GM12801 (cell line): Measurements from ENCODE around the gene ZNF557.

Experiments
- TF ChIP-seq, protein P1 (sequence below): IDR thresholded peaks from one replicate; pipeline ENCODE4 v1.5.1; 2011; ENCODE audit warnings: control low read depth; ENCODE audit not compliant: insufficient read length; ENCODE audit errors: extremely low read depth

The ZNF557 gene

DNA sequence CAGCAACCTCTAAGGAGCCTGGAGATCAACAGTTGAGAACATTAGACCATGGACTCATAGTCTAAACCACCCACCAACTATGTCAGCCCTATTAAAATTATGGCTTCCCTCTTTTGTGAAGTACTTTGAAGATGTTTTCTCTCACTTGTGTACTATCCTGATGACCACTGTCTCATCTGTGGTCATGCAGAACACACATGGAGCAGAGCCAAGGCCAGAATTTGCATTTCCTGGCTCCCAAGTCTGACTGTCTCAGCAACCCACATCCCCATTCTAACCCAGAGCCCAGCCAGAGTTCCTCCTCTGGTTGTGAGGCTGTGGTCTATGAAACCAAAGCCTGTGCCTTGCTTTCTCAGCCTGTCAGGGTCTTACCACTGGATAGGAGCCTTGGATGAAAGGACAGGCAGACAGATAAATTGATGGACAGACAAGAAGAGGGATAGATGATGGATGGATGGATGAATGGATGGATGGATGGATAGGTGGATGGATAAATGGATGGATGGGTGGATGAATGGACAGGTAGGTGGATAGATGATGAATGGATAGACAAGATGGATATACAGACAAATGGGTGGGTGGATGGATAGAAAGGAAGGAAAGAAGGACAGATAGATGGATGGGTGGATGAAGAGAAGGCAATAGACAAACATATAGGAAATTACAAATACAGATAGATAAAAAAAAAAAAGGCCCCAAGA lies 35.4 kb downstream of the ZNF557 start:
- TF ChIP-seq, protein P1, sequence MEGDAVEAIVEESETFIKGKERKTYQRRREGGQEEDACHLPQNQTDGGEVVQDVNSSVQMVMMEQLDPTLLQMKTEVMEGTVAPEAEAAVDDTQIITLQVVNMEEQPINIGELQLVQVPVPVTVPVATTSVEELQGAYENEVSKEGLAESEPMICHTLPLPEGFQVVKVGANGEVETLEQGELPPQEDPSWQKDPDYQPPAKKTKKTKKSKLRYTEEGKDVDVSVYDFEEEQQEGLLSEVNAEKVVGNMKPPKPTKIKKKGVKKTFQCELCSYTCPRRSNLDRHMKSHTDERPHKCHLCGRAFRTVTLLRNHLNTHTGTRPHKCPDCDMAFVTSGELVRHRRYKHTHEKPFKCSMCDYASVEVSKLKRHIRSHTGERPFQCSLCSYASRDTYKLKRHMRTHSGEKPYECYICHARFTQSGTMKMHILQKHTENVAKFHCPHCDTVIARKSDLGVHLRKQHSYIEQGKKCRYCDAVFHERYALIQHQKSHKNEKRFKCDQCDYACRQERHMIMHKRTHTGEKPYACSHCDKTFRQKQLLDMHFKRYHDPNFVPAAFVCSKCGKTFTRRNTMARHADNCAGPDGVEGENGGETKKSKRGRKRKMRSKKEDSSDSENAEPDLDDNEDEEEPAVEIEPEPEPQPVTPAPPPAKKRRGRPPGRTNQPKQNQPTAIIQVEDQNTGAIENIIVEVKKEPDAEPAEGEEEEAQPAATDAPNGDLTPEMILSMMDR, result no peak

DNA sequence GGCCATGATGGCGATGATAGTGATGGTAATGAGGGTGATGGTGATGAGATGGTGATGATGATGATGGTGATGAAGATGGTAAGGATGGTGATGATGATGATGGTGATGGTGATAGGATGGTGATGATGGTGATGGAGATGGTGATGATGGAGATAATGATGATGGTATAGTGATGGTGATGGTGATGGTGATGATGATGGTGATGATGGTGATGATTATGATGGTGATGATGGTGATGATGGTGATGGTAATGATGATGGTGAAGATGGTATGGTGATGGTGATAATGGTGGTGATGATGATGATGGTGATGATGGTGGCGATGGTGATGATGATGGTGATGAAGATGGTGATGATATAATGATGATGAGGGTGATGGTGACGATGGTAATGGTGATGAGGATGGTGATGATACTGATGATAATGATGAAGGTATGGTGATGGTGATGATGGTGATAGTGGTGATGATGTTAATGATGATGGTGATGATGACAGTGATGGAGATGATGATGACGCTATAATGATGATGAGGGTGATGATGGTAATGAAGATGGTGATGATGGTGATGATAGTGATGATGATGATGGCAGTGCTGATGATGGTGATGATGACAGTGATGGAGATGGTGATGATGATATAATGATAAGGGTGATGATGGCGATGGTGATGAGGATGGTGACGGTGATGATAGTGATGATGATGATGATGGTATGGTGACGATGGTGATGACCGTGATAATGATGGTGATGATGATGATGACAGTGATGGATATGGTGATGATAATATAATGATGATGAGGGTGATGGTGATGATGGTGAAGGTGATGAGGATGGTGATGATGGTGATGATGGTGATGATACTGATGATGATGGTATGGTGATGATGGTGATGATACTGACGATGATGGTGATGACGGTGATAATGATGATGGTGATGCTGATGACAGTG lies 37.5 kb downstream of the ZNF557 start:
- TF ChIP-seq, protein P1, result no peak

DNA sequence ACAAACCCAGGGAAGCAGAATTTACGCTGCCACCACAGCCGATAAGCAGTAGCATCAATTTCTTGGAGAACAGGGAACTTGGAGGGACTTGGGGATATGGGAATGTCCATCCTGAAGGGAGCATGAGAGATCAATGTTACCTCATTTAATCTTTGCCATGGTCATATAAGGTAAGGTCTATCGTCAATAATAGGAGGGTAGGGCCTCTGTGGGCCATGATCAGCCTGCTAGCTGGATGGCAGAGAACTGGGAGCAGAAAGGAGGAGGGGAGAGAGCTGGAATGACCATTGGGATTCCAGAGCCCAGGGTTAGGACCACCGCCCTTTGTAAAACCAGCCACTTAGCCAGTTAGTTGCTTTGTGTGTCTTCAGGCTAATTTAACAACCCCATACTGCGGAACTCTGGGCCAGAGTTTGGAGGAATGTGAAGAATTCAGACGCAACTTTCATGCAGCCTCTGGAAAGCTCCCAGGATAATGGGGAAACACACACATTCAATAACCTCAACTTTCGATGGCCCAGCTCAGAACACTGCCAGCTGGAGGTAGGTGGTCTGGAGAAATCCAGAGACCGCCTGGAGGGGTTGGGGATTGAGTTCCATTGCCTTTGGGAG lies 40.3 kb downstream of the ZNF557 start:
- TF ChIP-seq, protein P1, result no peak

DNA sequence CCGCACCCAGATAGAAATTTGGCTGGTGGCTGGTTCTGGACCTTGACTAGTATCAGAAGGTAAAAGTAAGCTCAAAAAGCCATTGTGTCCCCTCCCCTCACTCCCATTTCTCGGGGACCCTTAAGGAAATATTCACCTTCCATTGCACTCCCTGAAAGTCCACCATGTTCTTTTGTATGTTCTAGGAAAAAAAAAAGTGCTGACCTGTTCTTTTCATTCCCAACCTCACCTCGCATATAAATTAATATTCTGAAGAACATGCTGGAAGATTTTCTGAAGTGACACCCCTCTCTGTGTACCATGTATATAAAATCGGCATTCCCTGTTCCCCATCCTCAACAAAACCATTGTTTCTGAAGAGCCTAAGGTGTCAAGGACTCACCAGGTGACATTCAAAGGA lies 43.2 kb downstream of the ZNF557 start:
- TF ChIP-seq, protein P1, result no peak

DNA sequence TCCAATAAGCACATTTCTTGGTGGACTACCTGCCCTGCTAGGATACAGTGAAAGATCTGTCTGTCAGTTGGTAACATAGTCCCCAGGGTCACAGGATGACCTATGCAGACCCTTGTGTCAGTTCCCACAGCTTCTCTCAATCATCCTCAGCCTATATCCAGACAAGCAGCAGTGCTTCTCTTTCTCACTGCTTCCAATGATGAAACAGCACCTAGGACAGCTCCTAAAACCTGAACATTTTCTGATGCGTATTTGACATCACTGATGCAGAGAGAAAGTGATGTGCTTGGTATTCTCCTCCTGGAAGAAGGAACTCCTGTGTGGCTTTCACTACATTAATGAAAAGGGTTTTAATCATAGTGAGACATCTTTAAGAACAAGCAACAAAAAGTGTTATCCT lies 43.7 kb downstream of the ZNF557 start:
- TF ChIP-seq, protein P1, result no peak

DNA sequence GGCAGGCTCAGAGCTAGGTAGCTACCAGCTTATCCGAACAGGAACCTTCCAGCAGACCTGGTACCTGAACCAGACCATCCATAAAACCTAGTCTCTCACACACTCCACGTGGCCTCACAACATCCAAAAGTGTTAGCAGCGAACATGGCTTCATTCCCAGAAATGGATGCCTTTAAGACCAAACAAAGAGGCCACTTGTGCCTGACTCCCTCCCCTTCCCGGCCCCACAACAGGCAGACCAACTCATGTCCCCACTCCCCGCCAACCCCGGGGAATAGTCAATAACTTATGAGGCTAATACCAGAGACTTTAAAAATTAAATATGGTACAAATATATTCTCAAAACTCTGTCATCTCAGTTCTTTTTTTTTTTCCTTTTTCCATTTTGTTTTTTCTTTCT lies 46.2 kb downstream of the ZNF557 start:
- TF ChIP-seq, protein P1, result no peak

DNA sequence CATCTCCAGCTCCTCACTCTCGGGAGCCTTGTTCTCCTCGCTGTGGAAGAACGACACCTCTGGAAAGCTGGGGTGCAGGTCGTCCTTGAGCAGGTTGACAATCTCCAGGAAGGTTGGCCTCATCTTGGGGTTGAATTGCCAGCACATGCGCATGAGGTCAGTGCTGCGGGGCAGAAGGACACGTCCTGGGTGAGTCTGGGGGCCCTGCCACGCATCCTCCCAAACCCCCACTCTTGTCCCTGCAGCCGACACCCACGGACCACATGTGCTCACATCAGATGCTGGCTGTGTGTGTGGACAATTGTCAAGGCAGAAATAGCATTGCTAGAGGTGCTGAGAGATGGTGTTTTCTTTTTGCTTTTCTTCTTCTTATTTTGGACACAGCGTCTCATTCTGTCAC lies 47.7 kb downstream of the ZNF557 start:
- TF ChIP-seq, protein P1, result no peak
